NCI-H446 treated with DMSO at 0.1 percent for 48 hours (cell line): ENCODE measurements around the gene AS3MT.
A peak's percentile ranks its signal among the peaks of the same experiment; 100 is the strongest.

ENCODE experiments used
- DNase-seq: peaks from one replicate; lab custom pipeline; 2025; lab: John Stamatoyannopoulos, UW

Gene AS3MT

GRCh38 chr10:102855731-102856436, 13.4 kb upstream of the AS3MT start:
- DNase-seq = peak; percentile 29

- DNase-seq = no peak
These were observed 12.4 kb upstream of the AS3MT start for GRCh38 chr10:102856758-102857424.

GRCh38 chr10:102859911-102860310, 9.4 kb upstream of the AS3MT start:
- peak; percentile 6 for DNase-seq

GRCh38 chr10:102863660-102864059, 5.6 kb upstream of the AS3MT start:
- DNase-seq = no peak

GRCh38 chr10:102865620-102866019, 3.6 kb upstream of the AS3MT start:
- no peak for DNase-seq

GRCh38 chr10:102868911-102869257, 386 bp upstream of the AS3MT start:
- DNase-seq = no peak

- DNase-seq = no peak
These were observed 951 bp downstream of the AS3MT start for GRCh38 chr10:102870221-102870620.

- no peak for DNase-seq
These were observed 2.9 kb downstream of the AS3MT start for GRCh38 chr10:102872163-102872562.

GRCh38 chr10:102876747-102877153, 7.5 kb downstream of the AS3MT start:
- no peak for DNase-seq

- no peak for DNase-seq
These were observed 9.4 kb downstream of the AS3MT start for GRCh38 chr10:102878629-102879028.

- no peak for DNase-seq
These were observed 11.0 kb downstream of the AS3MT start for GRCh38 chr10:102880256-102880655.

GRCh38 chr10:102888048-102888447, 18.8 kb downstream of the AS3MT start:
- no peak for DNase-seq

GRCh38 chr10:102894466-102895213, 25.4 kb downstream of the AS3MT start:
- DNase-seq = no peak

- DNase-seq = no peak
These were observed 30.7 kb downstream of the AS3MT start for GRCh38 chr10:102900006-102900405.

GRCh38 chr10:102904346-102904745, 35.1 kb downstream of the AS3MT start:
- no peak for DNase-seq

GRCh38 chr10:102906507-102906906, 37.2 kb downstream of the AS3MT start:
- DNase-seq = no peak

GRCh38 chr10:102914781-102915180, 45.5 kb downstream of the AS3MT start:
- no peak for DNase-seq

GRCh38 chr10:102916173-102916572, 46.9 kb downstream of the AS3MT start:
- DNase-seq = no peak

GRCh38 chr10:102917314-102917961, 48.2 kb downstream of the AS3MT start:
- no peak for DNase-seq

- peak; percentile 95 for DNase-seq
These were observed 48.9 kb downstream of the AS3MT start, which contains the start of gene CNNM2 for GRCh38 chr10:102917962-102918816. CNNM2 (plus strand) TSS chr10:102918294; CDS start chr10:102918481, 187 bp downstream.

GRCh38 chr10:102918817-102919245, 49.6 kb downstream of the AS3MT start:
- no peak for DNase-seq
